NCI-H748 (cell line): ENCODE results near the gene NF1.
"Not testable (repeated sequence)": the region's sequence is repeated elsewhere in the genome, so short reads cannot be mapped to it uniquely, and the experiment has no call there.

Experiments used
- DNase-seq: peaks from one replicate; lab custom pipeline; 2025; ENCODE audit not compliant: unreplicated experiment; lab: John Stamatoyannopoulos, UW

The NF1 gene

DNA sequence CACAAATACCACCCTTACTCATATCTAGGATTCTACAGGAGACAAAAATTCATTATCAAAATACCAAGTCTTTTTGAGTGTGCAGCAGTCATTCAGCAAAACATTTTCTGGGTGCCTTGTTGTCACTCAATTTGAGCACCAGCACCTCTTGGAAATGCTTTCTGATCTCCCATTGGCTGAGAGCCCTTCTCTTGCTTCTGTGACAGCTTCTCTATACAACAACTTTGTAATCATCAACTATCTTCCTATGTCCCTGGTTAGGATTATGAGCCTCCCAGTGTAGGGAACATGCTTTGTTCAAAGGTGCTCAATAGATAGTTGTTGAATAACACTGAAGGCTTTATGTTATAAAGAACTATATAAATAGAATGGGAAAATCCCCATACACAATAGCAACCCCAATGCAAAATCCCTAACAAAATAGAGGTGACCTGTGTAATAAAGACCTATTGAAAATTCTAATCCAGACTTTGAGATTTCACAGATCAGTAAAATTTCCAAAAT lies 286.4 kb downstream of the NF1 start:
- no peak for DNase-seq

DNA sequence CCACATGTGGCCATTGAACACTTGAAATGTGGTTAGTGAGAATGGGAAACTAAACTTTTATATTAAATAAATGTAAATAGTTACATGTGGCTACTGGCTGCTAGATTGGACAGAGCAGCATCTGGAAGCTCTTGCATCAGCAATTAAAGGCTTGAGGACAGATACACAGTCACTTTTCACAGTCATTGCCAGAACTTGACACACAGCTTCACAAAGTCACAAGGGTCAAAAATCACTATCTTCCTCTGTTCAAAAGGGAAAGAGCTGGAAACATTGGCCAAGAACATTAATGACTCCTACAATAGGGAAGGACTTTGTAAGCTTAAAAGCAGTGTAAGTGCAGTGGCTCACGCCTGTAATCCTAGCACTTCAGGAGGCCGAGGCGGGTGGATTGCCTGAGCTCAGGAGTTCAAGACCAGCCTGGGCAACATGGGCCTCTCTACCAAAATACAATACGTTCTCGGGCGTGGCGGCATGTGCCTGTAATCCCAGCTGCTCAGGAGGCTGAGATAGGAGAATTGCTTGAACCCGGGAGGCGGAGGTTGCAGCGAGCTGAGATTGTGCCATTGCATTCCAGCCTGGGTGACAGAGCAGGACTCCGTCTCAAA lies 288.0 kb downstream of the NF1 start:
- not testable (repeated sequence) for DNase-seq

GRCh38 chr17:31383488-31383887 lies 288.7 kb downstream of the NF1 start:
- not testable (repeated sequence) for DNase-seq

DNA sequence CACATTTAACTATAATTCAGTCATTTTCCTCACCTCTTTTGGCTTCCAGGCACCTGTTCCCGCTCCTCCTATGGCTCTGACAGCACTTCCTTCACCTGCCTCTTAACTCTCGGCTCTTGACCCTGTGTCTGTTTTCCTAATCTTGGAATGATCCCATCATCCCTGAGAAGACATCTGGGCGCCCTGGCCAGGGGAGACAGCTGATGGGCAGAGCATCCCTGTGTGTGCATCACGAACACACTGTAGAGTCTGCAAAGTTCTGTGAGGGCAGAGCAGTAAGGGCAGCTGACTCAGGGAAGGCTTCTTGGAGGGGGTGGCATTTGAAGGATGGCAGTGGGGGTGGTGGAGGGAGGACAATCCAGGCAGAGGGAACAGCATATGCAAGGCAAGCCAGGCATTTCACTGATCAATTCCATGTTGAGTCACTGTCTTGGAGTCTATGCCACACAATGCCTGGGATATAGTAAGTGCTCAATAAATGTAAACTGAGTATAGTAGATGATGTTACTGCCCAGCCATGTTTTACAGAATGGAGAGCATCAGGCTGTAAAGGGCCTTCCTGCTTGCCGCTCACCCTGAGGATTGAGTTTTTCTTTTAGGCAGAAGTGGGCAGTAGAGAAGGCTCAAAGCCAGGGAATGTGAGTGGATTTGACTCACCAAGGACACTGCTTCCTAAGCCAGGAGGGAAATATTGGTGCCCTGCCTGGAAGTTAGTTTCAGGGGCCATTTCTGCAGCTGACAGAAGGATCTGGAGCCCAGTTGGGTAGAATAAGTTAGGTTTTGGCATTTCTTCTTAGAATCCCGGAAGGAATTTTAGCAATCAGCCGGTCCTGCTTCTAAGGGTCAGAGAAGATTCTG lies 290.9 kb downstream of the NF1 start:
- no peak for DNase-seq

DNA sequence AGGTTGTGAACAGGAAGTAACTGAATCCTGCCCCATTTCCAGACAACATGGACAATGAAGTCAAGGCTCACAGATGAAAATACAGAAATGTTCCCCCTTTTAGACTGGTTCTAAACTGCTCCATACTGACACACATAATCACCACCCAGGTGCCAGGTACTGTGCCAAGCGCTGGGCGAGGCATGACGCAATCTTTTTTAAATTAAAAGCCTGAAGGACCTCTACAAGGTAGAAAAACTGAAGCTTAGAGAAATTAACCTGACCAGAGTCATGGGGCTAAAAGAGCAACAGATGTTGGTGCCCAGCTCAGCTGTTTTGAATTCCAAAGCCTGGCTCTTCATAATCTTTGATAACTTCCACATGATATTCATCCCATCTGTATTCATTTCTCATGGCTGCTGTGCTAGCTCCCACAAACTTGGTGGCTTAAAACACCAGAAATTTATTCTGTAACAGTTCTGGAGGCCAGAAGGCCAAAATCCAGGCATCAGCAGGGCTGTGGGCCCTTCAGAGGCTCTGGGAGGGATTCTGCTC lies 291.8 kb downstream of the NF1 start:
- DNase-seq = no peak

DNA sequence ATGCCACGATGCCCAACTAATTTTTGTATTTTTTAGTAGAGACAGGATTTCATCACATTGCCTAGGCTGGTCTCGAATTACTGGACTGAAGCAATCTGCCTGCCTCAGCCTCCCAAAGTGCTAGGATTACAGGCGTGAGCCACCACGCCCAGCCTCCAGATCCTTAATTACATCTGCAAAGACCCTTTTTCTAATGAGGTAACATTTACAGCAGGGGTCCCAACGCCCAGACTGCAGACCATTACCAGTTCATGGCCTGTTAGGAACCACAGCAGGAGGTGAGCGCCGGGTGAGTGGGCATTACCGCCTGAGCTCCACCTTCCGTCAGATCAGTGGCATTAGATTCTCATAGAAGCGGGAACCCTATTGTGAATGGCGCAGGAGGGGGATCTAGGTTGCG lies 292.7 kb downstream of the NF1 start:
- no peak for DNase-seq

DNA sequence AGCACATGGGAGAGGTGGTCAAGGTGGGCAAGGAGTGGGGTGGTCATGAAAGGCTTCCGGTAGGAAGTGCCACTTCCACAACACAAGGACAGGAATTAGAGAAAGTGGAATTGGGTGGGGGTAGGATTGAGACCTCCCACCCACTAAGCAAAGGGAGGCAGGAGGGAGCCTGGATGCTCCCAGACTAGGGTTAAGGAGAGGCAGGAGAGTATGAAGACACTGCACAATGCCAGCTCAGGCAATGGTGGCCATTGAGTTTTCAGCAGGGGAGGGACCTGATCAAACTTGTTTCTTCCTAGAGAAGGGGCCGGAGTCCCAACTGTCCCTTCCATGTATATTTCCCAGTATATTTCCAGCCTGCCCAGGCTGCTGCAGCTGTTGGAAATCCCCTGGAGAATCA lies 293.6 kb downstream of the NF1 start:
- DNase-seq = no peak

DNA sequence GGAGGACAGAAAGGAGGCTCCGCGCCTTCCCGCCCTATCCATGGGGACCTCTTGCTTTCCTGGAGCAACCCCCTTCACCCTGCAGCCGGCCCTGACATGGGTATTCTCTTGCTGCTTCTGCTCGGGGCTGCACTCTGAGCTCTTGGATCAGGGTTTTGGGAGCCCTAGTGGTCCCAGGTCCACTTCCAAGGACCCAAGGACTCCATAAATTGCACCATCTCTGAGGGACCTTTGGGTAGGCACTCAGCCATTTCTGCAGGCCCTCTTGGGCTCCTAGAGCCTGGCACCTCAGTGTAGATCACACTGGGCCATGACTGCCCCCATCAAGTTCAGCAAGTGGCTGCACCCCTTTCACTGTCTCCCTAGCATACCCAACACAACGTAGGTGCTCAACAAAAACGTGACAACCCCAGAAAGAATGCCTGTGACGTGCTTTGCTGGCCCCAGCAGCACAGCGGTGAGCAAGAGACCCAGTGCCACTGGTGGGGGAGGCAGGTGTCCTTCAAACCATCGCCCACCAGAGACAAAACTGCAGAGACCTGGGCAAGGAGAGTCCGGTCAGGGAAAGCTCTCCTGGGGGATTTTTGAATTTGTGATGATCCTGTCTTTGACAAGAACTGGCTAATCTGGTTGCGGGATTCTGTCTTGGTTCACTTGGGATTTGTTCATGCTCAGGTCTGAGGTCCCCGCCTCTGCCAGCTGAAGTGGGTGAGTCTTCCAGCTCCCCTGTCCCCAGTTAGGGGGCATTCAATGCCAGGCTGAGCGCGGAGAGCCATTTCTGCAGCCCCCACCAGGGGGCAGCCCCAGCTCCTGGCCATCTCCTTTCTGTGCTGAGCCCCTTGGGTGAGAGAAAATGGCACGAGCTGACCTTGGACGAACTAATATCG lies 294.2 kb downstream of the NF1 start:
- DNase-seq = peak; percentile 43

DNA sequence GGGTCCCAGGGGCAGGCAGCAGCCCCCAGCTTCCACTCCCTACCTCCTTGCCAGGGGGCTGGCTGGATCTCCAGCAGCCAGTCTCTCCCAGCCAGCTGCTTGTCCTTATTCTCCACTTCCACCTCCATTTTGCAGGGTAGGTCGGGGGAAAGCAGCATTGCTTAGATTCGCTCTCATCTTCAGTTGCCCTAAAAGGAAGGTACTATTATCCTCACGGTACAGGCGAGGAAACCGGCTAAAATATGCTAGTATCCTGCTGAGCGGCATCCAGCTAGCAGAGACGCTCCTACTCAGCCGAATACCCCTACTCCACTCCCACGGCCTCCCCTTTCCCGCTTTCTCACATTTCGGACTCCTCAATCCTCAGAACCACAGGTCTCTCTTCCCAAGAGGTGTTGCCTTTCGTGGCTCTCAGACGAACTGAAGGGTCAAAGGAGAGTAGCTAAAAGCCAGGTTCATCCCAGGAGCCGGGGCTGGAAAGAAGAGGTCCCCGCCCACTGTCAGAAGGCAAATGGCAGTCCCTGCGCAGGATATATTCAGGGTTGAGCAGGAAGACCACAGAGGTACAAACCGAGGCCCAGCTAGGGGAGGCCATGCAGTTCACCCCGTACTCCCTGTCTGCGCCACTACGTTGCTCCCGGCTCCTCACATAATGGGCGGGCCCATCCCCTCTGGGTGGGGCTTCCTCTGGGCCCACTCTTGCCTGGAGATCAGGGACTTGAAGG lies 295.0 kb downstream of the NF1 start:
- no peak for DNase-seq

- DNase-seq = no peak
These were observed 295.6 kb downstream of the NF1 start for GRCh38 chr17:31390426-31390747.

GRCh38 chr17:31390748-31391495 lies 296.1 kb downstream of the NF1 start:
- peak; percentile 44 for DNase-seq

DNA sequence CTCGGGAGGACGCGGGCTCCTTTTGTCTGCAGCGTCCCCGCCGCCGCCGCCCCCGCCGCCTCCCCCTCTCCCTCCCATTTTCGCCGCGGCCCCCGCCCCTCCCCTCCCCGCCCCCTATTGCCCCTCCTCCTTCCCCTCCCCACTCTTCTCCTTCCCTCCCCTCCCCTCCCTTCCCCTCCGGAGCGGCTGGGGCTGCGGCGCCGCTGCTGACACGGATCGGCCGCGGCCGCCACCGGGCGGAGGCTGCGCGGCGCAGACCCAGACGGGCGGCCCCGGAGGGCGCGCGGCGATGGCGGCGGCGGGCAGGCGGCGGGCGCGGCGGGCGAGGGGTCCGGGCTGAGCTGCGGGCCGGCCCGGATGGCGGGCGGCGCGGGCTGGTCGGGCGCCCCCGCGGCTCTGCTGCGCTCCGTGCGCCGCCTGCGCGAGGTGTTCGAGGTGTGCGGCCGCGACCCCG lies 296.7 kb downstream of the NF1 start, which contains the start of gene RAB11FIP4:
RAB11FIP4 (plus strand) TSS at position 180 of the 454 bp plus-strand sequence; CDS start at position 358, 178 bp downstream.
- peak; percentile 70 for DNase-seq

DNA sequence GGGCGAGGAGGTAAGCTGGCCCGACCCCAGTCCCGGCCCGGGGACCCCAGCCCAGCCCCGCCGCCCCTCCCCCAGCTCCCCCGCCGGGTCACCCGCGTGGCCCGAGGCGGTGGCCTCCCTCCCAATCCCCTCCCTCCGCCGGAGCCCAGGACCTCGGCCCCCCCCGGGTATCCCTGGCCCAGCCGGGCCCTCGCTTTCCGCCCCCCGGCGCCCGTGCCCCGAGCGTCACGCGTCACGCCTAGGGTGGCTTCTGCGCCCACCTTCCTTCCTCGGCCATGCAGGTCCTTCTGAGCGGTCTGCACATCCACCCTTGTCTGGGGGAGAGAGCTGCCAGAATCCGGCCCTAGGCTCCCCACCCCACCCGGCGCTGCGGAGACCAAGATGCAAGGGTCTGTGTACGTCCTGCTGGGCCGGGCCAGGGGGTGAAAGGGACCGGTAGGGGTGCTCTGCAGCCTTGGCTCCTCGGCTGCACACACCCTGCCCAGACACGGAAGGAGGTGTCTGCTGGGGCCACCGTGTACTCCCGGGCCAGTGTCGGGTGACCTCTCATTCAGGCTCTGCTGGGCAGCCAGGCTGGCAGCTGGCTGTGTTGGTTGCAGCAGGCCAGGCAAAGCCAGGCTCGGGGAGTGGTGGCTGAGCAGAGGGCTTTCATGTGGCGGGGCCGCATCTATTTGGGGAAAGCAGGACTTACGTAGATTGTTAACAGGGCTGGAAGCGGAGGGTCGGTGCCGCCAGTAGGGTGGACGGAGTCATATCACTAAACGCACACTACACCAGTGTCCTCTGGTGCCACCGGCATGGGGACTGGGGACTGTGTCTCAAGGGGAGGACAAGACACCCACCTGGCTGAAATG lies 297.5 kb downstream of the NF1 start:
- peak; percentile 19 for DNase-seq

- DNase-seq = no peak
These were observed 298.3 kb downstream of the NF1 start for GRCh38 chr17:31392856-31393748.

DNA sequence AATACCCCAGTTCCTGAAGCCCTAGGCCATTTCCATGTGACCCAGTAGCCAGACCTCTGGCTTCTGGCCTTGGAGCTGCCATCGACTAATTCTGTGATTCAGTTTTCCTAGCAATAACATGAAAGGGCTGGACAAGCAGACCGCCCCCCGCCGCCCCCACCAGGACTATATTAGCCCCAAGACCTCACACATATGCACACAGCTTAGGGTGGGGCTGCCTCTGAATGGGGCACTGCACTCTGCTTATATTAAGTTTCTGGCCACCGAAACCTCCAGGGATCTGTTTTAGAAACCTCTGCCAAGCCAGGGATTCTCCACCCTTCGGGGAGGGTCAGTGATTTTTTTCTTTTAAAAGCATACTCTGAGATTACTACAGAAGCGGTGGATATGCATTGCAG lies 299.0 kb downstream of the NF1 start:
- DNase-seq = no peak

DNA sequence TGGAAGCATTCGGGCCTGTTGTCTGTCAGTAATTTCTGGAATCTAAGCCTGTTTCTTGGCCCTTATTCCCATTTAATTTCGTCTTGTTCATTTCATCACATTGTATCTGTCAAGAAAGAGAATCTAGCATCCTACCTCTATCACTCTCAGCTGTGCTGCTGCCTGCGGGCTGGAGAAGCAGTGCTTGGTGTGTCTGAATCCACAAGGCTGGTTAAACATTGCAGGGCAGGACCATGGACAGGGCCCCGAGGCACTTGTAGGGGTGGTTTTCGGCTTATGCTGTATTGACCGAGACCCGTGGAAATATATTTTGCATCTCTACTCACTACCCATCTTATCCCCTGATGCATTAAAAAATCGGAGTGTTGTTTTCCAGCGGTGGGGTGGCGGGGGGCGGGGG lies 299.8 kb downstream of the NF1 start:
- no peak for DNase-seq

DNA sequence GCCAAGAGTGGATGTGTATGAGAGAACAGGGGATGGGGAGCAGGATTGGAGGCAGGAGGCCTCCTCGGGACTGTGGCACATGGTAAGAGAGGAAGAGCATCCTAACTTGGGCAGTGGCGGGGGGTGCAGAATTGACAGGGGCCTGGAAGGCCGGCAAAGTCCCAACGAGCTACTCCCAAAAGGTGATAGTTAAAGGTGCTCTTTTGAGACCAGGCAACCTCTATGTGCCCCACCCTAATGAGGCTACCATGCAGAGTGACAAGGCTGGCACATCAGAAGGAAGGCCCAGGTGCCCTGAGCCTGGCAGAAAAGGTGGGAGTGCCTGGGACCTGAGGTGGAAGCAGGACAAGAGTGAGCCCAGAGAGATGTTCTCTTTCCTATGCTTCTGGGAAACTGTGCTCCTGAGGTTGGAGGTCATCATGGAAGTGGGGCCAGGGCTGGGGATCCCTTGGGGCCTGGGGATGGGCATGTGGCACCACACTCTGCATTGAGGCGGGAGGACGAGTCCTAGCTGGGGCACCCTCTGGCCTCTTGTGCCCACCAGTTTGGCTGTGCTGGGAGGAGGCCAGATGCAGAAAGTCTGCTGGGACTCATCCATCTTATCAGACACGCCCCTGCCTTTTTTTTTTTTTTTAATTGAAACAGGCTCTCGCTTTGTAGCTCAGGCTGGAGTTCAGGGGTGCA lies 302.6 kb downstream of the NF1 start:
- DNase-seq = no peak
